ENCODE results near the gene SHISA6. TPM values are rescaled to one million over a fixed set of nuclear protein-coding genes. Genes with fewer than 3 reads are reported as not detected.

Gene SHISA6
- total and polyA plus RNA-seq, 2 donors (not counting 1 experiment from before 2014, with no cell fraction given), result not detected

DNA sequence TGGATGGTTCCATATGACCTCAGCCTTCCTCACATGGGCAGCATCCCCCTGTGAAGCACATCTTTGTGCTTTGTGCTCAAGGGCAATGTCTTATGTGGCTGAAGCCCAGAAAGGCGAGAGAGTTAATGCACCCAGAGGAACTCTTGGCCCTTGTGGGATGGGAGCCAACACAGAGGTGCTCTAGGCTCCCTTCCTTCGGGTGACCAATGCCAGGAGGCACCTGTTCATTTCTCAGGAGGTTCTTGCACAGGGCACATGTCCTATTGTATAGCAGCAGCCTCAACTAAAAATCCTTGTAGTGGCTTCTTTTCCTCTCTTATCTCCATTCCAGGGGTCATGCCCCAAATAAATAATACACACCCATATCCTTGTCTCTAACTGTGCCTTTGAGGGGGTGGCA, 273.6 kb downstream of the SHISA6 start:
- Mint-ChIP-seq H3K4me1 (no peaks in the 10 kb centered on the region), H3K27me3 (no peaks in the 10 kb centered on the region), H3K9me3 (ENCODE audit: insufficient read depth) (peaks cover 2% of the 10 kb centered on the region), H3K27ac (no peak overlapping the region), H3K4me3 (no peak overlapping the region)
- no peak for DNase-seq
- no peak overlapping the region for H3K27ac ChIP-seq (ENCODE audit: low read length in 2 of 2)
- no peak overlapping the region for H2AFZ ChIP-seq (ENCODE audit: insufficient read depth, low read depth, low read length, poor library complexity, severe bottlenecking)
- no peaks in the 10 kb centered on the region for H4K20me1 ChIP-seq (ENCODE audit: control insufficient read depth, insufficient read depth, low read length, poor library complexity, severe bottlenecking)
- H3K36me3 ChIP-seq (replicated peaks in 1 of 2; ENCODE audit: control extremely low read depth in 1 of 2, control insufficient read depth in 1 of 2, extremely low read depth in 1 of 2, insufficient read depth in 2 of 2, low read length in 1 of 2), result no peaks in the 10 kb centered on the region
- no peaks in the 10 kb centered on the region for H3K27me3 ChIP-seq (replicated peaks in 1 of 4; ENCODE audit: control extremely low read depth in 1 of 4, control insufficient read depth in 3 of 4, insufficient read depth in 4 of 4, low read length in 3 of 4)
- intact Hi-C loops (cut with micrococcal nuclease), result no loop called here
- POLR2A ChIA-PET, result no interaction called here
- WGBS (ENCODE audit: insufficient coverage), result 53% methylated on average over 2 of the region's 2 CpGs
- H3K4me2 ChIP-seq (replicated peaks; ENCODE audit: low read depth, low read length, poor library complexity, severe bottlenecking), result no peak overlapping the region
- ATAC-seq (ENCODE audit: low read depth), result no peak
- no peak overlapping the region for H3K4me3 ChIP-seq (ENCODE audit: control extremely low read depth in 1 of 5, extremely low read depth in 1 of 5, insufficient read depth in 1 of 5, low read depth in 2 of 5, low read length in 4 of 5)
- peaks cover 0 to 3% (median 0%) of the 10 kb centered on the region in 3 donors for H3K9me3 ChIP-seq (ENCODE audit: control extremely low read depth in 1 of 3, control insufficient read depth in 2 of 3, insufficient read depth in 1 of 3, low read length in 2 of 3)
- TF ChIP-seq, protein P1, sequence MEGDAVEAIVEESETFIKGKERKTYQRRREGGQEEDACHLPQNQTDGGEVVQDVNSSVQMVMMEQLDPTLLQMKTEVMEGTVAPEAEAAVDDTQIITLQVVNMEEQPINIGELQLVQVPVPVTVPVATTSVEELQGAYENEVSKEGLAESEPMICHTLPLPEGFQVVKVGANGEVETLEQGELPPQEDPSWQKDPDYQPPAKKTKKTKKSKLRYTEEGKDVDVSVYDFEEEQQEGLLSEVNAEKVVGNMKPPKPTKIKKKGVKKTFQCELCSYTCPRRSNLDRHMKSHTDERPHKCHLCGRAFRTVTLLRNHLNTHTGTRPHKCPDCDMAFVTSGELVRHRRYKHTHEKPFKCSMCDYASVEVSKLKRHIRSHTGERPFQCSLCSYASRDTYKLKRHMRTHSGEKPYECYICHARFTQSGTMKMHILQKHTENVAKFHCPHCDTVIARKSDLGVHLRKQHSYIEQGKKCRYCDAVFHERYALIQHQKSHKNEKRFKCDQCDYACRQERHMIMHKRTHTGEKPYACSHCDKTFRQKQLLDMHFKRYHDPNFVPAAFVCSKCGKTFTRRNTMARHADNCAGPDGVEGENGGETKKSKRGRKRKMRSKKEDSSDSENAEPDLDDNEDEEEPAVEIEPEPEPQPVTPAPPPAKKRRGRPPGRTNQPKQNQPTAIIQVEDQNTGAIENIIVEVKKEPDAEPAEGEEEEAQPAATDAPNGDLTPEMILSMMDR (IDR thresholded peaks at IDR 0.05), result no peak
- no peak for TF ChIP-seq EZH2 (IDR thresholded peaks at IDR 0.05; ENCODE audit: borderline replicate concordance, insufficient read depth, low read depth, low read length, poor library complexity, severe bottlenecking)
- H3K79me2 ChIP-seq (ENCODE audit: control insufficient read depth, insufficient read depth, low read length), result no peaks in the 10 kb centered on the region
- no peaks in the 10 kb centered on the region for H3K4me1 ChIP-seq (ENCODE audit: control insufficient read depth in 2 of 2, insufficient read depth in 2 of 2, low read length in 2 of 2)
- CTCF ChIA-PET, result no interaction called here
- H3K9ac ChIP-seq (ENCODE audit: low read length), result no peak overlapping the region

DNA sequence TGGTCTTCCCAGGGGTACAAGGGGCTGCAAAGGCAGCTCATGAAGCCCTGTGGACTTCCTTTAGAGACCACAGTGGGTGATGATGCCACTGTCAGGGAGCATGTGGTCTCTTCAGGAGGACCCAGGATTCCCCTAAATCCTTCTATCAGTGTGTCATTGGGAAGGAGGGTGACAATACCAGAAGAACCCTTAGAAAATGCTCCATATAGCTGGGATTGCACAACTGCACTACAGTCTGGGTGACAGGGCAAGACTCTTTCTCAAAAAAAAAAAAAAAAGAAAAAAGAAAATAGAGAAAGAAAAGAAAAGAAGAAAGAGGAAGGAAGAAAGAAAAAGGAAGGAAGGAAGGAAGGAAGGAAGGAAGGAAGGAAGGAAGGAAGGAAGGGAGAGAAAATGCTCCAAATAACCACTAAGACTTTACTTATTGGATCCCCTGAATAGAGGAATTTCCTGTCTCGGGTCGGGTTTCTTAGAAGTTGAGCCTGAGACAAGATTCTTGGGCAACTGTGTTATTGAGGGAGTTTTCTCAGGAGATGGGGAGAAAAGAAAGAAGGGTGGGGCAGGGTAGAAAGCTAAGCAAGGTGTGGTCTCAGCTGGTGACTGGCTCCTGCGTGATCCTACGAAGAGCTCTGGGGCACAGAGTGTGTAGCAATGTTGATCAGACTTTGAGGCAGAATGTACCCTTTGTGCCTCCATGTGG, 274.1 kb downstream of the SHISA6 start:
- ChIA-PET CTCF (no interaction called here), POLR2A (no interaction called here)
- Mint-ChIP-seq H3K27me3 (no peaks in the 10 kb centered on the region), H3K27ac (no peak overlapping the region), H3K9me3 (ENCODE audit: insufficient read depth) (peaks cover 2% of the 10 kb centered on the region), H3K4me3 (no peak overlapping the region), H3K4me1 (no peaks in the 10 kb centered on the region)
- DNase-seq (no peak), ATAC-seq (ENCODE audit: low read depth) (no peak)
- no peak overlapping the region for H3K4me2 ChIP-seq (replicated peaks; ENCODE audit: low read depth, low read length, poor library complexity, severe bottlenecking)
- no peak for TF ChIP-seq EZH2 (IDR thresholded peaks at IDR 0.05; ENCODE audit: borderline replicate concordance, insufficient read depth, low read depth, low read length, poor library complexity, severe bottlenecking)
- TF ChIP-seq, protein P1 (IDR thresholded peaks at IDR 0.05), result no peak
- peaks cover 0 to 3% (median 0%) of the 10 kb centered on the region in 3 donors for H3K9me3 ChIP-seq (ENCODE audit: control extremely low read depth in 1 of 3, control insufficient read depth in 2 of 3, insufficient read depth in 1 of 3, low read length in 2 of 3)
- no peaks in the 10 kb centered on the region for H3K27me3 ChIP-seq (replicated peaks in 1 of 4; ENCODE audit: control extremely low read depth in 1 of 4, control insufficient read depth in 3 of 4, insufficient read depth in 4 of 4, low read length in 3 of 4)
- H4K20me1 ChIP-seq (ENCODE audit: control insufficient read depth, insufficient read depth, low read length, poor library complexity, severe bottlenecking), result no peaks in the 10 kb centered on the region
- no peaks in the 10 kb centered on the region for H3K36me3 ChIP-seq (replicated peaks in 1 of 2; ENCODE audit: control extremely low read depth in 1 of 2, control insufficient read depth in 1 of 2, extremely low read depth in 1 of 2, insufficient read depth in 2 of 2, low read length in 1 of 2)
- H3K4me3 ChIP-seq (ENCODE audit: control extremely low read depth in 1 of 5, extremely low read depth in 1 of 5, insufficient read depth in 1 of 5, low read depth in 2 of 5, low read length in 4 of 5), result no peak overlapping the region
- no peaks in the 10 kb centered on the region for H3K4me1 ChIP-seq (ENCODE audit: control insufficient read depth in 2 of 2, insufficient read depth in 2 of 2, low read length in 2 of 2)
- H2AFZ ChIP-seq (ENCODE audit: insufficient read depth, low read depth, low read length, poor library complexity, severe bottlenecking), result no peak overlapping the region
- no peaks in the 10 kb centered on the region for H3K79me2 ChIP-seq (ENCODE audit: control insufficient read depth, insufficient read depth, low read length)
- H3K9ac ChIP-seq (ENCODE audit: low read length), result no peak overlapping the region
- intact Hi-C loops (cut with micrococcal nuclease), result no loop called here
- no peak overlapping the region for H3K27ac ChIP-seq (ENCODE audit: low read length in 2 of 2)
- 79% methylated on average over 4 of the region's 4 CpGs for WGBS (ENCODE audit: insufficient coverage)

Data from B cell (primary cell).